C4-2B (cell line): ENCODE results near the gene USP14.

ENCODE experiments used
- H3K27ac ChIP-seq: fragments of 450-650 bp; 2 replicates; pipeline ENCODE4 v1.5.1; 2017
- ZFX ChIP-seq: fragments of 450-650 bp; IDR thresholded peaks from 2 replicates; pipeline ENCODE4 v1.6.1; 2017
- TF ChIP-seq, protein P1 (sequence below): fragments of 450-650 bp; conservative IDR thresholded peaks from 2 replicates; pipeline ENCODE4 v1.5.1; 2017; ENCODE audit warnings: mild to moderate bottlenecking

Gene USP14

DNA sequence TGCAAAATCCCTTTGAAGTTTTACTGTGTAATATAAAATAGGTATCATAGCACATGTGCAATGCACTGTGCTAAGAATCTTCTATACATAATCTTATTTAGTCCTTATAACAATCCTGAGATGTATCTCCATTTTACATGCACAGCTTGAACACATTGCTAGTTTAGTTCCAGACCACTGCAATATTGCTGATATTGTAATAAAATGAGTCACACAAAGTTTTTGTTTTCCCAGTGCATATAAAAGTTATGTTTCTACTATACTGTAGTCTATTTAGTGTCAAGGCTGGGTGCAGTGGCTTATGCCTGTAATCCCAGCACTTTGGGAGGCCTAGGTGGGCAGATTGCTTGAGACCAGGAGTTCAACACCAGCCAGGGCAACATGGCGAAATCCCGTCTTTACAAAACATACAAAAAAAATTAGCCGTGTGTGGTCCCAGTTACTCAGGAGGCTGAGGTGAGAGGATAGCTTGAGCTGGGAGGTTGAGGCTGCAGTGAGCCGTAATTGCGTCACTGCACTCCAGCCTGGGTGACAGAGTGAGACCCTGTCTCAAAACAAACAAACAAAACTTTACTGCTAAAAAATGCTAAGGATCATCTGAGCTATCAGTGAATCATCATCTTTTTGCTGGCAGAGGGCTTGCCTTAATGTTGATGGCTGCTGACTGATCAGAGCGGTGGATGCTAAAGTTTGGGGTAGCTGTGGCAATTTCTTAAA lies 1.7 kb upstream of the USP14 start:
- H3K27ac ChIP-seq: no peak overlapping the region
- no peak for TF ChIP-seq ZFX
- TF ChIP-seq, protein P1, sequence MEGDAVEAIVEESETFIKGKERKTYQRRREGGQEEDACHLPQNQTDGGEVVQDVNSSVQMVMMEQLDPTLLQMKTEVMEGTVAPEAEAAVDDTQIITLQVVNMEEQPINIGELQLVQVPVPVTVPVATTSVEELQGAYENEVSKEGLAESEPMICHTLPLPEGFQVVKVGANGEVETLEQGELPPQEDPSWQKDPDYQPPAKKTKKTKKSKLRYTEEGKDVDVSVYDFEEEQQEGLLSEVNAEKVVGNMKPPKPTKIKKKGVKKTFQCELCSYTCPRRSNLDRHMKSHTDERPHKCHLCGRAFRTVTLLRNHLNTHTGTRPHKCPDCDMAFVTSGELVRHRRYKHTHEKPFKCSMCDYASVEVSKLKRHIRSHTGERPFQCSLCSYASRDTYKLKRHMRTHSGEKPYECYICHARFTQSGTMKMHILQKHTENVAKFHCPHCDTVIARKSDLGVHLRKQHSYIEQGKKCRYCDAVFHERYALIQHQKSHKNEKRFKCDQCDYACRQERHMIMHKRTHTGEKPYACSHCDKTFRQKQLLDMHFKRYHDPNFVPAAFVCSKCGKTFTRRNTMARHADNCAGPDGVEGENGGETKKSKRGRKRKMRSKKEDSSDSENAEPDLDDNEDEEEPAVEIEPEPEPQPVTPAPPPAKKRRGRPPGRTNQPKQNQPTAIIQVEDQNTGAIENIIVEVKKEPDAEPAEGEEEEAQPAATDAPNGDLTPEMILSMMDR: no peak

DNA sequence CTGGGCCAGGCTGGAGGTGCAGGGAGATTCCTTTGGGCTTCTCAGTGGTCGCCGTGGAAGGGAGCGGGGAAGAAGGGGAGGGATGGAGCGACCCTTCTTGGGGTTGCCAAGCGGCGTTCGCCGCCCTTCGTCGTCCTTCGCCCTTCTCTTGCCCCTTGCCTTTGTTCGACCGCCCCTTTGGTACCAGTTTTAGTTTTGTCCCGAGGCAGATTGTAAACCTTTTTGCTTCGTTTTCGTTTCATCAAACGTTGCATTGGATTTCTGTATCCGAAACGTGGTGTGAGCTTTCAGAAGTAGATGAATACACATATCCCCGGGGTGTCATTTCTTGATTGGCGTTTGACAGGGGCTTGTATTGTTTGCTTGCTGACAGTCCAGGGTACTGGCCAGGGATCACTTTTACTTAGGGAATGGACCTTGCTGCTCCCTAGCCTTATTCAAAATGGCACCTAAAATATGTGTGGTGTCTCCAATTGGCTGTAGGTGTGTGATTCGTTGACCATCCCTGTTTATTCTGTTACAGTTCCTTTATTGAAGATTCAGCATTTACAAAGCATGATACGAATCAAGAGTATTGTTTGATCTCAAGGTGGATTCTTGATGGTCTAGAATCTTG lies 788 bp downstream of the USP14 start:
- TF ChIP-seq, protein P1: no peak
- TF ChIP-seq ZFX: no peak
- peak overlapping the region; percentile 99 for H3K27ac ChIP-seq

DNA sequence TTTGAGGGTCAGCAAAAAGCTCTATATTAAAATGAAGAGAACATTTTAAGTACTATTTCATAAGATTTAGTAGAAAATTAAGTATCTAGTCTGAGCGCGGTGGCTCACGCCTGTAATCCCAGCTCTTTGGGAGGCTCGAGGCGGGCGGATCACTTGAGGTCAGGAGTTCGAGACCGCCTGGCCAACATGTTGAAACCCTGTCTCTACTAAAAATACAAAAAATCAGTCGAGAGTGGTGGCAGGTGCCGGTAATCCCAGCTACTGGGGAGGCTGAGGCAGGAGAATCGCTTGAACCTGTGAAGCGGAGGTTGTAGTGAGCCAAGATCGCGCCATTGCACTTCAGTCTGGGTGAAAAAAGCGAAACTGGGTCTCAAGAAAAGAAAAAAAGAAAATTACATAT lies 1.6 kb downstream of the USP14 start:
- no peak for TF ChIP-seq ZFX
- TF ChIP-seq, protein P1: no peak
- H3K27ac ChIP-seq: no peak overlapping the region; the same call in 1 of the 2 replicates

DNA sequence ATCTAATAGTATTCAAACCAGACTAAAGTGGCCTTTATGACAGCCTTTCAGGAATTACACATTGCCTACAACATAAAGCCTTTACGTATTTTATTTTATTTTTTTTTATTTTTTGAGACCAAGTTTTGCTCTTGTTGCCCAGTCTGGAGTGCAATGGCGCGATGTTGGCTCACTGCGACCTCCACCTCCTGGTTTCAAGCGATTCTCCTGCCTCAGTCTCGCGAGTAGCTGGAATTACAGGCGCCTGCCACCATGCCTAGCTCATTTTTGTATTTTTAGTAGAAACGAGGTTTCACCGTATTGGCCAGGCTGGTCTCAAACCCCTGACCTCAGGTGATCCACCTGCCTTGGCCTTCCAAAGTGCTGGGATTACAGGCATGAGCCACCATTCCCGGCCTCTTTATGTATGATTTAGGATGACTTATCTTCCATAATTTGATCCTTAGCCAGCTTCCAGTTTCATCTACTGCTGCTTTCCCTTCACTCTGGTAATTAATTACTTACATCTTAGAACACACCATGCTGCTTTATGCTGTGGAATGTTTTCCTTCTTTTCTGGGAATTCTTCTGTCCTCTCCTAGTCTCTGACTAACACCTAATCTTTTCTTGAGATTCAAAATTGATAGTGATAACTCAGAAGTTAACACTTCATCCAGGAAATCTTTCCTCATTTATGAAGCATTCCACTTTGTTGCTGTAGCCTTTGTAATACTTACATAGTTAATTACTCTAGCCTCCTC lies 2.6 kb downstream of the USP14 start:
- no peak overlapping the region for H3K27ac ChIP-seq
- no peak for TF ChIP-seq ZFX
- TF ChIP-seq, protein P1: no peak

DNA sequence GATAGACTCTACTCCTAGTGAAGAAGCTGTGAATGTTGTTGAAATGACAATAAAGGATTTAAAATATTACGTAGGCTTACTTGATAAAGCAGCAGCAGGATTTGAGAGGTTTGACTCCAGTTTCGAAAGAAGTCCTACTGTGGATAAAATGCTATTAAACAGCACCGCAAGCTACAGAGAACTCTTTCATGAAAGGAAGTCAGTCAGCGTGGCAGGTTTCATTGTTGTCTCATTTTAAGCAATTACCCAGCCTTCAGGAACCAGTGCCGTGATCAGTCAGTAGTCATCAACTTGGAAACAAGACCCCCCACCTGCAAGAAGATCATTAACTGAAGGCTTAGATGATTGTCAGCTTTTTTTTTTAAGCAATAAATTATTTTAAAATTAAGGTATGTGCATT lies 14.0 kb downstream of the USP14 start:
- no peak for TF ChIP-seq ZFX
- TF ChIP-seq, protein P1: no peak
- no peak overlapping the region for H3K27ac ChIP-seq

DNA sequence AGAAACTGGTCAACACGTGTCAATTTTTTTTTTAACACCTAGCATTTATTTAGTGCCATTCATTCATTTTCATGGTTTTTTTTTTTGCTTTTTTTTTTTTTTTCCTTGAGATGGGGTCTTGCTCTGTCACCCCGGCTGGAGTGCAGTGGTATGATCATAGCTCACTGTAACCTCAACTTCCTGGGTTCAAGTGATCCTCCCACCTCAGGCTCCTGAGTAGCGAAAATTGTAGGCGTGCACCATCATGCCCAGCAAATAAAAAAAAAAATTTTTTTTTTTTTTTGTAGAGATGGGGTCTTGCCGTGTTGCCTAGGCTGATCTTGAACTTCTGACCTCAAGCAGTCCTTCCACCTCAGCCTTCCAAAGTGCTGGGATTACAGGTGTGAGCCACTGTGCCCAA lies 21.1 kb downstream of the USP14 start:
- H3K27ac ChIP-seq: no peak overlapping the region
- no peak for TF ChIP-seq ZFX
- TF ChIP-seq, protein P1: no peak

DNA sequence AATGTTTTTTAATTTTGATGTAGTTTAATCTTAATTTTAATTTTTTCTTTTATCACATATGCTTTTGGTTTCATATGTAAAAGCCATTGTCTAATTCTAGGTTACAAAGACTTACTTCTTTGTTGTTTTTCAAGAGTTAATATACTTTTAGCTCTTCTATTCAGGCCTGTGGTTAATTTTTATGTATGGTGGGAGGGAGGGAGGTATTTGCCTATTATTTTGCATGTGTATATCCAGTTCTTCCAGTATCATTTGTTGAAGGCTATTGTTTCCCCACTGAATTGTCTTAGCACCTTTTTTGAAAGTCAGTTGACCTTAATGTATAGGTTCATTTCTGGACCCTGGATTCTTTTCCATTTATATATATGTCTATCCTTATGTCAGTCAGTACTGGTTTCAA lies 23.4 kb downstream of the USP14 start:
- TF ChIP-seq, protein P1: no peak

More for the DNA sequence above, 23.4 kb downstream of the USP14 start:
- H3K27ac ChIP-seq: no peak overlapping the region
